C1 segment of cervical spinal cord (tissue), 14 donors: Measurements from ENCODE around the gene UFSP2.
A peak's percentile ranks its signal among the peaks of the same experiment; 100 is the strongest.

ENCODE experiments used
- DNase-seq, 14 donors: peaks; one replicate each; lab custom pipeline; 2025; lab: John Stamatoyannopoulos, UW

Gene UFSP2, protein sequence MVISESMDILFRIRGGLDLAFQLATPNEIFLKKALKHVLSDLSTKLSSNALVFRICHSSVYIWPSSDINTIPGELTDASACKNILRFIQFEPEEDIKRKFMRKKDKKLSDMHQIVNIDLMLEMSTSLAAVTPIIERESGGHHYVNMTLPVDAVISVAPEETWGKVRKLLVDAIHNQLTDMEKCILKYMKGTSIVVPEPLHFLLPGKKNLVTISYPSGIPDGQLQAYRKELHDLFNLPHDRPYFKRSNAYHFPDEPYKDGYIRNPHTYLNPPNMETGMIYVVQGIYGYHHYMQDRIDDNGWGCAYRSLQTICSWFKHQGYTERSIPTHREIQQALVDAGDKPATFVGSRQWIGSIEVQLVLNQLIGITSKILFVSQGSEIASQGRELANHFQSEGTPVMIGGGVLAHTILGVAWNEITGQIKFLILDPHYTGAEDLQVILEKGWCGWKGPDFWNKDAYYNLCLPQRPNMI

DNA sequence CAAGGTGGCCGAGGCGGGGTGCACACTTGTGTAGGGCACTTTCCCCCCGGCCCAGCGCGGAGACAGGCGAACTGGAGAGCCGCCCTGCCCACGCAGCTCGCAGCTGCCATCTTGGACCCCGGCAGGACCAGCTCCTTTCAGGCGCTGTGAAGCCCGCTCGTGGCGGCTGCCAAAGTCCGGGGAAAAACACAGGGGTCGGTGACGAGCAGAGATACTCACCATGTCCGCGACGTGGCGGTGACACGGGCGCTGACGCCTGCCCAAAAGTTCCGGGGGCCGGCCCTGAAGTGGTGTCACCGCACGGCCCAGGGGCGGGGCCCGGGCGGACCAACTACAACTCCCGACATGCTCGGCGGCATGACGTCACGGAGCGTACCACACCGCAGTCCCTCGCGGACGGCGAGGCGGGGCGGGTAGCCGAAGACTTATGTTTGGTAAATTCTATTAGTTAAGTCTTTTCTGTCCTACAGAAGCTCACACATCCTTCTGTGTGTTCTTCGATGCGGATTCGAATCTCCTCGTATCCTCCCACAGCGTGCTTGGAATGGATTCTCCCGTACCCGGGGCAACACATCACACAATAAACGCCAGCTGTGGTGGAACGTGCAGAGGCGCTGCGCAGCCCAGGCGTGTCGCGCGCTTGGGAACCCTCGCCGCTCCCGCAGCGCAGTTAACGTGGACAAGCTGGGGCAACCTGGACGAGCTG lies at the start of gene UFSP2:
Gene UFSP2, minus strand, starts transcription at position 318 of the 706 bp plus-strand sequence. Its CDS starts 96 bp downstream, at position 222.
- peak; percentile 62 to 92 (median 88) for DNase-seq

DNA sequence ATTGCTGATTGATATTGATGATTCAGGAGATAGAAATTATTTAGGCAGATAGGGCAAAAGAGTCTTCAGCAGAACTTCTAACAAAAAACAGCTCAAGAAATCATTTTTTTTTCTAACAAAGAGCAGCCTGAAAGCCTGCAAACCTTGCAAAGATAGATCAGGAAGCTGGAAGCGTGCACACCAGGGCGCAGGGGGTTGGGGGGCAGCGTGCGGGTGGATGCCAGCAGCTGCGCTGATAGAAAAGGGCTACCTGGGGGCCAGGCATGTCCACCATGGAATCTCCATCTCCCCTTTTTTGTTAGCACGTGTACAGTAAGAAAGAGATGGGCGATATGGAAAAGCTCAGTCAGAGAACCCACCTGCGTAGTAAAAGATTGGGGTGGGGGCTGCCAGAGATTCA lies 47.5 kb upstream of the UFSP2 start:
- no peak for DNase-seq

DNA sequence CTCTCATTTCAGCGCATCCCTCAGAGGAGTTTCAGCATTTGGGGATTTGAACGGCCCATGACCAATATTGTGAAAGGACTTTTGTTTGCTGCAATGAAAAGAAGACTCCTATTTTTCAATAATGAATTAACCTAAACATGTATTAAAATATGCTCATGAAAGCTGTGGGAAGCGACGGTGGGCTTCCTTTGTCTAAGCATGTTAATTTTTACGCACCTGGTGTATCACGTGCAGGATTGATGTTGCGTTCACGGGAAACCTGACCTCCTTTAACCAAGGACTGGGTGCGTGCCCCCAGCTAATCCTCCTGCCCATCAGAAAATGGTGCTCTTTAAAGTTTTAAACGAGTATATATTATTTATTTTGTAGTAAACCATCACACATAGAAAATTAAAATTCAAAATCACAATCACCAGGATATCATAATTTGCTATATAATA lies 46.4 kb upstream of the UFSP2 start:
- no peak for DNase-seq

DNA sequence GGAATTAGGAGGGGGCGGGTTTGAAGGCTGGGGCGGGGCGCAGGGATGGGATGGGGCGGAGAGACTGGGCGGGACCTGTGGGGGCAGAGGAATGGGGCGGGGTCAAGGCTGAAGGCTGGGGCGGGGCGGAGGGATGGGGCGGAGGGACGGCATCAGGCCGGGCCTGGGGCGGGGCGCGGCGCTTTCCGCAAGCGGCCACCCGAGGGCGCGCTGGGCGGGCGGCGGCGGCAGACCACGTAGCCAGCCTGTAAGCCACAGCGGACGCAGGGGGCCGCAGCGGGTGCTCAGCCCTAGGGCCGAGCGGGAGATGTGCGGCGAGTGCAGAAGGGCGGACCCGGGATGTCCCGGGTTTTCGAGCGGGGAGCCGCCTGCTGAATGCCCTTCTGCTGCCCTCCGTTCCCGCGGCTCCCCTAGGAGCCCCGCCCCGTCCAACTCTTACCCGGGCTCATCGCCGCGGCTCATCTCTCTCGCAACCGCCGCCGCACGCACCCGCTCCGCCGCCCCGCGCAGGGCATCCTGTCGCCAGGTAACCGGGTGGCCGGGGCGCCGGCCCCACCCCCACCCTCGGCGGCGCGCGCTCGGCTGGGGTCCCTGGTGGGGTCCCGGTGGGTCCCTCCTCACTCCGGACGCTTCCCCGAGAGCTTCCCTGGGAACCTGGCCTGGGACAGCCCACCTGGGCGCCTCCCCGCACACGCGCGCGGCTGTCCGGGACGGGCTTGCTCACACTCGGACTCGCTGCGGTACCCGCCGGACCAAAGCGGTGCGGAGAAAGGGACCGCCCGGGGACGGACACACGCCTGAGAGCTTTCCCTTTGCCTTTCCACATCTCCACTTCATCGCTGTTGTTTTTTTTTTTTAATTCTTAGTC lies 45.7 kb upstream of the UFSP2 start, which contains the start of gene CCDC110:
Gene CCDC110, minus strand, starts transcription at position 499 of the 868 bp plus-strand sequence. Its CDS starts 50 bp downstream, at position 449.
- DNase-seq: peak; percentile 55 to 95 (median 87)

DNA sequence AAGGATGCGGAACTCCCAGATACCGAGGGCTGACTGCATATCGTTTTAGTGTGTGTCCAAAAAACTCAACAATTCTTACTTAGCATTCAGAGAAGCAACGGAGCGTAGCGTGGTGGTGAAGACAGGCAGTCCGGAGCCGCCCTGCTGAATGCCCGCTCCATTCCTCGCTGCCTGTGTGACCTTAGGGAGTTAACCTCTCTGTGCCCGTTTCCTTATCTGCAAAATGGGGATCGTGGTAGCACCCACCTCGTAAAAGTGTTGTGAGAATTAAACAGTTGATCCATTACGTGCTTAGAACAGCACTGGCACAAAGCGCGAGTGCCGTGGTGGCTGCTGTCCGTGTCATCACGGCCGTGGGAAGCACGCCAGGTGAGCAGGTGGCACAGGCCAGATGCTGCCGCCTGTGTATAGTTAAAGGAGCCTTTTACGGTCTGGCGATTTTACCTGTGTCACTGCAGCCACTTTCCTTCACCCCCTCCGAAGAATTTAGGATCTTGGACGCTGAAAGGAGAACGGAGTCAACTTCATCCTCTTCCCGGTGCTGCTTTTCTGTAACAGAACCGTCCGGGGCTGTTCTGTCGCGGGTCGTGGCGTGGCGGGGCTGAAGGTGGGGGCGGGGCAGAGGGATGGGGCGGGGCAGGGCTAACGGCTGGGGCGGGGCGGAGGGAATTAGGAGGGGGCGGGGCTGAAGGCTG lies 44.9 kb upstream of the UFSP2 start:
- peak in 7 of 14 donors; percentile 43 to 88 (median 64) for DNase-seq

DNA sequence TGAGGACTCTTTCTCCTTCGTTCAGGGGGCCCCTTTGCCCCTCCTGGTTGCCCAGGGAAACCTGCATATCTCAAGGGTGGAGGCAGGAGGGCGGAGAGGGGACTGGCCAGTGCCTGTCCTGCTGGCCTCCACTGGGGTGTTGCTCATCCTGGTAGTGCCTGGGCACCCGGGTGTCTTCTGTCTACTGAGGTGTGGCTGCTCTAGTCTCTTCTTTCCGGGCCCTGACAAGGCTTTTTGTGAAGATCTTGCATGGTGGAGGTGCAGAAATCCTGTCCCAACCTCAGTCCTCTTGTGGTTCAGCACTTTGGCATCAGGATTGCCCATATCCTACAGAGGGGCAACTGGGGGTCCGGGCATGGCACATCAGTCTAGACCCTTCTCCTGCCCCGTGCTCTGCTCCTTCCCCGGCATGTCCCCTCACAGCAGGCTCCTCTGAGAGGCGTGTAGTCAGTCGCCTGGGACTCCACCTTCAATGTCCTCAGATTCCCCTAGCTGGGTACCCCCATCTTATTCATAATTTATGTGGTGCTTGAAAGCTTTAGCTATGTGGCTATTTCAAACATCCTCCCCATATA lies 43.9 kb upstream of the UFSP2 start:
- DNase-seq: peak in 1 of 14 donors; percentile 47

DNA sequence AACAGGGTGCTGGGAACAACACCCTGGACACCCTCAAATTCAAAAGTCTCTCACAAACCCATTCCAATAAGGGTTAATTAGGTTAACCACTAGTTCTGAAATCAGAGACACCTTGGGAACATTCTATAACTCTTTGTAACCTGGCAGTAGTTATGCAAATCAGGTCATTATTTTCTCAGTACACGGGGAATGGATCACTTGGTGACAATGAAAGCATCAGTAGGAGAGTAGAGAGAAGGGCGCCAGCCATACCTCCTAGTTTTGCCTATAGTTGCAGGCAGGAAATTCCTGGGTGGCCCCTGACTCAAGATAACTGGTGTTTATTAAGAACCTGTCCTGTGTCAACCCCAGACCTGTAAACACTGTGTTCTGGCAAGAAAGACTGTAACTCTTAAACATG lies 43.2 kb upstream of the UFSP2 start:
- no peak for DNase-seq

DNA sequence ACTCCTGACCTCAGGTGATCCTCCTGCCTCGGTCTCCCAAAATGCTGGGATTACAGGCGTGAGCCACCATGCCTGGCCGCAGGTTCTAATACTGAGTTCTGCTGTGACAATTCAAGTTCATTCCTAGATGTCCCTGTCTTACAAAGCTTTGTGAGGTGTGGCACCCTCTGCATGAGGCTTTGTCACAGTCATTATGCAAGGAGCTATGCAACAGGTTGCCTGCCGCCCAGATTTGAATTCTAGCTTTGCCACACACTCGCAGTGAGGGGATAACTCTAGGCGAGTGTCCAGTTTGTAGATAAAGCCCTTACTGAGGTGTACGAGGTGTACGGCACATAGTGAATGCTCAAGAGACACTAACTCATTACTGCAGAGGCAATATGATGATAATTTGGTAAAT lies 42.2 kb upstream of the UFSP2 start:
- no peak for DNase-seq

DNA sequence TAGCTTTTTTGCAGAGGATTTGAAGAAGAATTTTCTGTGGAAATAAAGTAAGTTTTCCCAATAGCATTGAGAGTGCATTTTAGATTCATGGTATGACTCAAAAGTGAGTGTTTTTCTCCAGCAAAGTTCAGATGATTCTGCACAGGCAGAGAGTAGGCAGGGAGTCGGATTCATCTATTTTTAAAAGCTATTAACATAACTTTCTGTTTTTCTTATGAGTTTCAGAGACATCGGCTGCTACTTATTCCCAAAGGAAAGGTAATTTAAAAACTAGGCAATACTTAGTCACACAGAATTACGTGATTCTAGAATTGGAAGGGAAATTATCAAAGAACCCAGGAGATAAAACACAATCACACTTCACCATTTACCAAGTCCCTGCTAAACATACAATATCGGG lies 41.3 kb upstream of the UFSP2 start:
- DNase-seq: no peak

DNA sequence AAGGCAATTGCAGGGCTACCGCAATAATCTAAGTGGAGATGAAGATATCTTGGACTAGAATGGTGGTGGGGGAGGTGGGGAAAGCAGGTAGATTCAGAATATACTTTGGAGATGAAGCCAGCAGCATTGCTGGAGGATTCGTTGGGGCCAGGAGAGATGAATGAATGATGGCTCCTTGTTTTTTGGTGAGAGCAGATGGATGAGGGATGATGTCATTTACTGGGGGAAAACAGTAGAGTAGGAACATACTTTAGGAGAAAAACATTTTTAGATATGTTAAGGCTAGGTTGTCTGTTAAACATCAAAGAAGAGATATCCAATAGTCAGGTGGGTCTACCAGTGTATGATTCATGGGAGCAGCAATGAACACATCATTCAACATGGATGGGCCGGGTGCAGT lies 39.9 kb upstream of the UFSP2 start:
- DNase-seq: no peak

DNA sequence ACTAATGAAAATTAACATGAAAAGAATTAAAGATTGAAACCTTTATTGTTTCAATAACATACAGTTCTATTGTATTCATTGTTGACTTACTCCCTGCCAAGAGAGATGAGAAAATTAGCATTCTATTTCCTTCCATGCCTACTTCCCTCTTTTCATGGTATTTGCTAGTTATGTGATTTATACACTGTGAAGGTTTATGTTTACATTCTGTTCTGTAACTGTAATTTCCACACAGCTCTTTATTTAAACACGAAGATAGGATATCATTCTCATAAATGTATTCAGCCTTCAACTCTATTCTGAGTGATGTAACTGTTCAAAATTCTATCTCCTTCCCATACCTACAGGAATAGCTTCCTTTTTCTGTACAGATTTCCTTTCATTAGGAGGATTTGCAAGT lies 39.1 kb upstream of the UFSP2 start:
- DNase-seq: no peak

DNA sequence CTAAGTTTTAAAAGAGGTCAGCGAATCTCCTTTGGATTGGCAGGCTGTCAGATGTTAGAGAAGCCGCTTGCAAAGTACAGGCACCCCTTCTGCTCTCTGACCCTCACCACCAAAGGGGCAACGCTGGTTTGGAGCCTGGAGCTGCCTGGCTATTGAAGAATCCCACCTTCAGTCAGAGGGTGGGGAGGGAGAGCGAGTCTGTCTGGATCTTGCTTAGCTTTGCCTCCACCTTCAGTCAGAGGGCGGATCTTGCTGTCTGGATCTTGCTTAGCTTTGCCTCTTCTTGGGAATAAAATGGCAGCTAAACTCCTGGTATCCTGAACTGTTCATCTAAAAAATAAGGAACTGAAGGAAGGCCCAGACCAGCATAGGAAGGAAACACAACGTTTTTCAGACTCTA lies 38.4 kb upstream of the UFSP2 start:
- DNase-seq: no peak

DNA sequence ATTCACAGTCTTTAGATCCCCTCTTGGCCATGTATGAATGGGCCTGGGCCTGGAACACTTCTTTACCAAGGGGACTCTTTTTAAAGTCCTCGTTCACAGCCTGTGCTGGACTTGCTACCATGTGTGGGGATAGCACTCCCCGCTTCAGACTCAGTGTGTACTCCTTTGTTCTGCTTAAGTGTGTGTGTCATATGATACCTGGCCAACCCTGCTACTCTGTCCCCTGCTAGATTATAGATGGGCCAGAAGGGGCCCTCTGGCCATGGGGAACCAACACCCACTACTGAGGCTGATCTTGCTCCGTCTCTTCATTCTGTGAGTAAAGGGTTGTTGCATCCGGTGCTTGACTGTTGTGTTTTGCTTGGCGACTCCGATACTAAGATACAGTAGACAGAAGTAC lies 37.8 kb upstream of the UFSP2 start:
- no peak for DNase-seq

DNA sequence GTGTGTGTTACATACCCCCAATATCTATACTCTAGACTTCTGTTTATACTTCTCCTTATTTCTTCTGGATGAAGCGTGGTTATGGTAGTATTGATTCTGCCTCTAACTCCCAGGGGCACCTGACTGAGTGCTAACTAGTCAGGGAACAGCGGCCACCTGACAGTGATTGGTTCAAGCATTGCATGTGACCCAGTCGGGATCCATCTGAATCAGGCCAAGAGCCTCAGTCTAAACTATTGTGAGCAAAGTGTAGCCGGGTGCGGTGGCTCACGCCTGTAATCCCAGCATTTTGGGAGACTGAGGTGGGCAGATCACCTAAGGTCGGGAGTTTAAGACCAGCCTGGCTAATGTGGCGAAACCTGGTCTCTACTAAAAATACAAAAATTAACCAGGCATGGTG lies 35.8 kb upstream of the UFSP2 start:
- DNase-seq: no peak

DNA sequence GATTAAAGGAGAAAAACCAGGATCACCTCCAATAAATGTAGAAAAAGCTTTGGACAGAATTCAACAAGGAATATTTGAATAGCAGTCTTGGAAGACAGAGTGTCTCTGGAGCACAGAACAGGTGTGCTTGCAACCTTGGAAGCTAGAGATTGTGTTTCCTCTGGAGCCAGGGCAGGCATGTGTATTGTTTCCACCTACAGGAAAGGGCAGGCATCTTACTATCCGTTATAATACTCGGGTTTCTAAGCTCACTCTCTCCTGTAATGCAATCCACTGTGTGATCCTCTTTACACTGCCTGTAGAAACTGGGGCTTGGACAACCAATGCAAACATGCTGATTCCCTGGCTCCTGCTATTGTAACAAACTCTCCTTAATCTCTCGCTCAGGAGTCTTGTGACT lies 31.4 kb upstream of the UFSP2 start:
- DNase-seq: no peak

DNA sequence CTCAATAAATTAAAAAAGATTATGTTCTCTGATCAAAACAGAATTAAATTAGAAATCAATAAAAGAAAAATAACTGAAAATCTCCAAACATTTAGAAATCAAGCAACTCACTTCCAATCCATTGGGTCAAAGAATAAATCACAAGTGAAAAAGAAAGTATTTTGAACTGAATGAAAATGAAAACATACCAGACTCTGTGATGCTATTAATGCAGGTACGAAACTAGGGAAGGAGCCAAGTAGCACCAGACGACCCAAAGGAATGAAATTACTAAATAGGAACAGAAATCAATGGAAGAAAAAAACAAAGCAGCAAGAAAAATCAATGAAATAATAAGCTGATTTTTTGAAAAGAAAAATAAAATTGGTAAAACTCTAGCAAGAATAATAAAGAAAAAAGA lies 30.4 kb upstream of the UFSP2 start:
- no peak for DNase-seq

DNA sequence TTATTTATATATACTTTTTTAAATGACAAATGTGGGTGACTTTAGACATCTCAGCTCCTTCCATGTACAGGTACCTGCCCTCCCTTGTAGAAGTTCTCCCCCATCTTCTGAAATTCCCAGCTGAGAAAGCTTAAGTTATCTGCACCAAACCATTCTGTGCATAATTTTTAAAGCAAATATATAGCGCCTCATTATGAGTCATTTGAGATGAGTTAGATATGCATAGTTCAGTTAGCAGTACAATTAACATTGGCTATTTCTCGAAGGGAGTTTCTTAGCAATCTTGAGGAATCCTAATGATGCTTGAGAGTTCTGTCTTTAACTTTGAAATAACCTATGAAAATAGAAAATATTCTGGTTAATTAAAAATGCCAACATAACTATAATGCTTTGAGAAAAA lies 19.4 kb upstream of the UFSP2 start:
- DNase-seq: no peak

DNA sequence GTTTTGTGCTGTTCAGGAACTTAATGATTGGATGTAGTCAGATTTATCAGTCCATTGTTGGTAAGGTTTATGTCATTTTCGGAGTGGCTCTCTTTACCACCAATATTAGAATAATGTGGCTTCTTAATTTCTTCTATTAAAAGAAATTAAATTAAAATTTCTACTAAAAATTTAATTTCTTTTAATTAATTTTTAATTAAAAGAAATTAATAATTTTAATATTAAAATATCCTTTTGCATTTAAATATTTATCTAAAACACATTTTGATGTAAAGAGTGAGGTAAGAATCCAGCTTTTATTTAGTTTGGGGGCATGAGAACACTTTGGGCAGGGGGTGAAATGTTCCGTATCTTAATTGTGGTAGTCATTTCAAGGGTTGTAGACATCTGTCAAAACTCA lies 15.7 kb upstream of the UFSP2 start:
- no peak for DNase-seq

DNA sequence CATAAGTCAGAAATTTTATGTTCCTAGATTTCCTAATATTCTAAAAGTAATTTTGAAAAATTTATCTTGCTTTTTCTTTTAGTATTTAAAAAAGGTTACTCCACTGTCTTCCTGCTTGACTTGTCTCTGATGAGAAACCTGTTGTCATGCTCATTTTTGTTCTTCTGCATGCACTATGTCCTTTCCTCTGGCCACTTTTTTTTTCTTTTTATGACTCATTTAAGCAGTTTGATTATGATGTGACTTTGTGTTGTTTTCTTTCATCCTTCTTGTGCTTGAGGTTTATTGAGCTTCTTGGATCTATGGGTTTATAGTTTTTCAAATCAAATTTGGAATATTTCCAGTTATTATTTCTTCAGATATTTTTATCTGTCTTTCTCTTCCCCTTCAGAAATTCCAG lies 12.0 kb upstream of the UFSP2 start:
- DNase-seq: no peak

DNA sequence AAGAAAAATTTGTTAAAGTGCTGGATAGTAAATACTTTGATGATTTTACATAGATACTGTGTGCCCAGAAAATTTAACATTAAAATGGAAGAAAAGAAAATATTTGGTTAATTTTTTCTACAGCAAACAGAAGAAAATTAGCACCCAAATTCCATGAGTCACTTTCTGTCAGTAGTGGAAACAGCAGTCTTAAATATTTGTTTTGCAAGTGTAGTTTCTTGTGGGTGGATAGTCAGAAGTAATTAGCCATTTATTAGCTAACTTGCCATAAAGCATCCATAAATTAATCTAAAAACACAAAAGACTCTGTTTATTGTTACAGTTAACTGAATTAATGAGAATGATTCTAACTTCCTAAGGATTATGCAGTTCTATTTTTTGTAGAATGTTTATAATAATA lies 9.7 kb upstream of the UFSP2 start:
- DNase-seq: no peak

DNA sequence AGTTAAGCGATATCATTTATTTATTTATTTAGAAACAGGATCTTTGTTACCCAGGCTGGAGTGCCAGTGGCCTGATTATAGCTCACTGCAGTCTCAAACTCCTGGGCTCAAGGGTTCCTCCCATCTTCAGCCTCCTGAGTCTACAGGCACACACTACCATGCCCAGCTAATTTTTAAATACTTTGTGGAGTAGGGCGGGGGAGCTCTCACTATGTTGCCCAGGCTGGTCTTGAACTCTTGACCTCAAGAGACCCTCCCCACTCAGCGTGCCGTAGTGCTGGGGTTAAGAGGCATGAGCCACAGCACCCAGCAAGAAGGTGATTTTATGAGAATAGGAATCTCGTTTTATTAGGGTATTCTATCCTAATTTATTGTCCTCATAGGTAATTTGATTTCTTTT lies 3.9 kb upstream of the UFSP2 start:
- no peak for DNase-seq
